Measurements from ENCODE around the gene CAPNS1.

Gene CAPNS1

GRCh38 chr19:36139473-36140303 is at the start of gene CAPNS1:
Gene CAPNS1 (plus strand): TSS chr19:36140066. CDS start chr19:36141012, 946 bp downstream.
- peak; percentile 76 to 80 for DNase-seq (ENCODE audit: low read depth in 2 of 2)

GRCh38 chr19:36090910-36091695 is 48.8 kb upstream of the CAPNS1 start:
- DNase-seq (ENCODE audit: low read depth in 2 of 2), result no peak

- DNase-seq (ENCODE audit: low read depth in 2 of 2), result no peak
Measured at GRCh38 chr19:36092566-36092965, 47.3 kb upstream of the CAPNS1 start.

- DNase-seq (ENCODE audit: low read depth in 2 of 2), result no peak
Measured at GRCh38 chr19:36093146-36093662, 46.7 kb upstream of the CAPNS1 start.

- no peak for DNase-seq (ENCODE audit: low read depth in 2 of 2)
Measured at GRCh38 chr19:36093687-36094086, 46.2 kb upstream of the CAPNS1 start.

GRCh38 chr19:36097036-36097435 is 42.8 kb upstream of the CAPNS1 start:
- DNase-seq (ENCODE audit: low read depth in 2 of 2), result no peak

- DNase-seq (ENCODE audit: low read depth in 2 of 2), result no peak
Measured at GRCh38 chr19:36099166-36099785, 40.6 kb upstream of the CAPNS1 start.

- DNase-seq (ENCODE audit: low read depth in 2 of 2), result no peak
Measured at GRCh38 chr19:36100476-36100875, 39.4 kb upstream of the CAPNS1 start.

GRCh38 chr19:36101550-36102327 is 38.1 kb upstream of the CAPNS1 start:
- DNase-seq (ENCODE audit: low read depth in 2 of 2), result no peak

GRCh38 chr19:36103040-36103626 is 36.7 kb upstream of the CAPNS1 start:
- DNase-seq (ENCODE audit: low read depth in 2 of 2), result no peak

GRCh38 chr19:36103842-36104552 is 35.9 kb upstream of the CAPNS1 start:
- DNase-seq (ENCODE audit: low read depth in 2 of 2), result no peak

- no peak for DNase-seq (ENCODE audit: low read depth in 2 of 2)
Measured at GRCh38 chr19:36106441-36106840, 33.4 kb upstream of the CAPNS1 start.

- no peak for DNase-seq (ENCODE audit: low read depth in 2 of 2)
Measured at GRCh38 chr19:36106991-36107390, 32.9 kb upstream of the CAPNS1 start.

- DNase-seq (ENCODE audit: low read depth in 2 of 2), result no peak
Measured at GRCh38 chr19:36108684-36109083, 31.2 kb upstream of the CAPNS1 start.

GRCh38 chr19:36110487-36111199 is 29.2 kb upstream of the CAPNS1 start, which contains the start of gene OVOL3:
Gene OVOL3 (plus strand): TSS chr19:36111143. CDS start chr19:36111203, 60 bp downstream.
- DNase-seq (ENCODE audit: low read depth in 2 of 2), result no peak

GRCh38 chr19:36111200-36111539 is 28.7 kb upstream of the CAPNS1 start:
- no peak for DNase-seq (ENCODE audit: low read depth in 2 of 2)

GRCh38 chr19:36112678-36113077 is 27.2 kb upstream of the CAPNS1 start:
- no peak for DNase-seq (ENCODE audit: low read depth in 2 of 2)

- DNase-seq (ENCODE audit: low read depth in 2 of 2), result no peak
Measured at GRCh38 chr19:36113425-36113824, 26.4 kb upstream of the CAPNS1 start.

- no peak for DNase-seq (ENCODE audit: low read depth in 2 of 2)
Measured at GRCh38 chr19:36113894-36114720, 25.8 kb upstream of the CAPNS1 start.
